GM12892 (cell line): ENCODE results near the gene CLN5.

Experiments used
- POLR2A ChIP-seq: IDR thresholded peaks from 2 replicates; pipeline ENCODE4 v1.6.1; 2011; ENCODE audit warnings: low read depth, low read length, control low read depth
- POLR2AphosphoS5 ChIP-seq: IDR thresholded peaks from 2 replicates; pipeline ENCODE4 v1.6.1; 2011; ENCODE audit warnings: low read depth, low read length, control low read depth
- TAF1 ChIP-seq: IDR thresholded peaks from 2 replicates; pipeline ENCODE4 v1.6.1; 2011; ENCODE audit warnings: low read depth, mild to moderate bottlenecking, control low read depth, low read length, borderline replicate concordance

DNA sequence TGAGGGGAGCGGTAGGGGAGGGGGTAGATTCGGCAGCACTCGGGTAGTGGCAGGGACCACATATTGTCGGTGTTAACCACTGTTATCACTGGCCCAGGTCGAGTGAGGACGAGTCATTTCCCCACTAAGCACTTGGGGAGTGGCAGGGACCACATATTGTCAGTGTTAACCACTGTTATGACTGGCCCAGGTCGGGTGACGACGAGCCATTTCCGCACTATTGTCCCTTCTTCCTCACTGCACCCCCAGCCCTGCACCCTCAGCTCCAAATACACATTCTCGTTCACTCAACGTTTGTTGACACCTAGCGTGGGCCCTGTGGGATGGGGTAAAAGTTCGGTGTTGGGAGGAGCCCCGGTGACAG is 467 bp upstream of the CLN5 start:
- TF ChIP-seq POLR2AphosphoS5 (no peak), POLR2A (no peak), TAF1 (no peak)
